Muscle layer of duodenum (tissue), 2 donors: Measurements from ENCODE around the gene ROR1.

Source experiments
- H3K27ac ChIP-seq: one replicate; pipeline ENCODE4 v1.7.0; 2013; ENCODE audit warnings: mild to moderate bottlenecking, low read length
- H3K27me3 ChIP-seq: one replicate; pipeline ENCODE4 v1.7.0; 2013; ENCODE audit warnings: low read depth, mild to moderate bottlenecking, control low read depth, low read length
- H3K36me3 ChIP-seq, 2 donors: one replicate each; pipeline ENCODE4 v1.7.0; 2013; ENCODE audit warnings: low read length in 2 of 2, control low read depth in 1 of 2, mild to moderate bottlenecking in 1 of 2; ENCODE audit not compliant: insufficient read depth in 2 of 2, control insufficient read depth in 1 of 2
- H3K4me1 ChIP-seq, 2 donors: one replicate each; pipeline ENCODE4 v1.7.0; 2013; ENCODE audit warnings: low read length in 2 of 2, mild to moderate bottlenecking in 2 of 2, control low read depth in 1 of 2, moderate library complexity in 1 of 2; ENCODE audit not compliant: insufficient read depth in 2 of 2, control insufficient read depth in 1 of 2
- H3K4me3 ChIP-seq, 2 donors: one replicate each; pipeline ENCODE4 v1.7.0; 2013; ENCODE audit warnings: low read length in 2 of 2, low read depth in 1 of 2, mild to moderate bottlenecking in 1 of 2
- H3K9me3 ChIP-seq, 2 donors: one replicate each; pipeline ENCODE4 v1.7.0; 2013; ENCODE audit warnings: low read length in 2 of 2, control low read depth in 1 of 2, mild to moderate bottlenecking in 1 of 2; ENCODE audit not compliant: control insufficient read depth in 1 of 2
- donor health status: healthy.

Gene ROR1

DNA sequence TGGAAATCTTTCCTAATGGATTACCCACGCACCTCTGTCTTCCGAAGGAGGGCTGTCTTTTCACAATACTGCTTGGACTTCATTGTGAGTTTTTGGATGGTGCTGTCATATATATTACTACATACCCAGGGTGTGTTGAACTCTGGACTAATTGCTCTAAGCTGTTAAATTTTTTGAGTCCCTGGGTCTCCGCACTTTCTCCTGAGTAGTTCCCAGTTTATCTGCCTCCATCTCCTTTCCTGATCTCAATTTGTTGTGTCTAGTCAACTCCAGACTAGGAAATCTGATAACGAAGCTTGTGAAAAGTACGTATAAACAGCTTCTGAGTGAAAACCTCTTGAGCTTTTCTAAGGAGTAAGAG, 211.1 kb downstream of the ROR1 start:
- H3K36me3 ChIP-seq, result no peaks in the 10 kb centered on the region
- H3K27ac ChIP-seq, result no peak overlapping the region
- H3K27me3 ChIP-seq, result no peaks in the 10 kb centered on the region
- H3K4me3 ChIP-seq, result no peak overlapping the region
- no peaks in the 10 kb centered on the region for H3K9me3 ChIP-seq
- peaks cover 0 to 8% of the 10 kb centered on the region in 2 donors for H3K4me1 ChIP-seq

GRCh38 chr1:63987014-63987627, 213.3 kb downstream of the ROR1 start:
- Histone ChIP-seq H3K9me3 (no peaks in the 10 kb centered on the region), H3K4me3 (no peak overlapping the region), H3K4me1 (peaks cover 0 to 8% of the 10 kb centered on the region in 2 donors), H3K27ac (no peak overlapping the region), H3K36me3 (no peaks in the 10 kb centered on the region), H3K27me3 (no peaks in the 10 kb centered on the region)

DNA sequence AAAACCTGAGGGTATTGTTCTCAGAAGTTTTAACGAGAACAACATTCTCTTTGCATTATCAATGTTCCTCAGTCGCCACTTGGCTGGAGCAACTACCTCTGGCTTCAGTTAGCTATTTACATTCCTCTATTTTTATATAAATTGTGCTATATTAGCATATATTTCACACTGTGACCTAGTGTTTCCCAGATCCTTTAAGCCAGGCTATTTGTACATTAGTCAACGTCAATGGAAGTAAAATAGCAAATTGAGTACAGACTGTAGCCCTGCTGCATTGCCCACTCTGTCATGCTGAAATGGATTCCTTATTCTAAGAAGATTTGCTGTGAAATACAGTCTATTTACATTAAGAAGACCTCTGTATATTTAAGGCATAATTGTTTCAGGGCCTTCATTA, 213.8 kb downstream of the ROR1 start:
- Histone ChIP-seq H3K27ac (no peak overlapping the region), H3K9me3 (no peaks in the 10 kb centered on the region), H3K4me3 (no peak overlapping the region), H3K27me3 (no peaks in the 10 kb centered on the region), H3K36me3 (no peaks in the 10 kb centered on the region), H3K4me1 (peaks cover 0 to 8% of the 10 kb centered on the region in 2 donors)

- no peak overlapping the region for H3K4me3 ChIP-seq
- no peaks in the 10 kb centered on the region for H3K27me3 ChIP-seq
- no peaks in the 10 kb centered on the region for H3K9me3 ChIP-seq
- H3K27ac ChIP-seq, result no peak overlapping the region
- no peaks in the 10 kb centered on the region for H3K36me3 ChIP-seq
- peaks cover 0 to 6% of the 10 kb centered on the region in 2 donors for H3K4me1 ChIP-seq
Measured at GRCh38 chr1:63988941-63989340, 215.1 kb downstream of the ROR1 start.

- Histone ChIP-seq H3K4me3 (no peak overlapping the region), H3K27ac (no peak overlapping the region), H3K9me3 (no peaks in the 10 kb centered on the region), H3K36me3 (no peaks in the 10 kb centered on the region), H3K4me1 (no peaks in the 10 kb centered on the region), H3K27me3 (no peaks in the 10 kb centered on the region)
Measured at GRCh38 chr1:63991685-63992084, 217.9 kb downstream of the ROR1 start.

GRCh38 chr1:64000021-64000420, 226.2 kb downstream of the ROR1 start:
- H3K36me3 ChIP-seq, result no peaks in the 10 kb centered on the region
- H3K27me3 ChIP-seq, result no peaks in the 10 kb centered on the region
- no peak overlapping the region for H3K4me3 ChIP-seq
- H3K4me1 ChIP-seq, result no peaks in the 10 kb centered on the region
- H3K27ac ChIP-seq, result no peak overlapping the region
- H3K9me3 ChIP-seq, result no peaks in the 10 kb centered on the region

- no peak overlapping the region for H3K27ac ChIP-seq
- H3K9me3 ChIP-seq, result no peaks in the 10 kb centered on the region
- H3K4me1 ChIP-seq, result no peaks in the 10 kb centered on the region
- H3K36me3 ChIP-seq, result no peaks in the 10 kb centered on the region
- no peak overlapping the region for H3K4me3 ChIP-seq
- no peaks in the 10 kb centered on the region for H3K27me3 ChIP-seq
Measured at GRCh38 chr1:64001038-64001437, 227.2 kb downstream of the ROR1 start.

DNA sequence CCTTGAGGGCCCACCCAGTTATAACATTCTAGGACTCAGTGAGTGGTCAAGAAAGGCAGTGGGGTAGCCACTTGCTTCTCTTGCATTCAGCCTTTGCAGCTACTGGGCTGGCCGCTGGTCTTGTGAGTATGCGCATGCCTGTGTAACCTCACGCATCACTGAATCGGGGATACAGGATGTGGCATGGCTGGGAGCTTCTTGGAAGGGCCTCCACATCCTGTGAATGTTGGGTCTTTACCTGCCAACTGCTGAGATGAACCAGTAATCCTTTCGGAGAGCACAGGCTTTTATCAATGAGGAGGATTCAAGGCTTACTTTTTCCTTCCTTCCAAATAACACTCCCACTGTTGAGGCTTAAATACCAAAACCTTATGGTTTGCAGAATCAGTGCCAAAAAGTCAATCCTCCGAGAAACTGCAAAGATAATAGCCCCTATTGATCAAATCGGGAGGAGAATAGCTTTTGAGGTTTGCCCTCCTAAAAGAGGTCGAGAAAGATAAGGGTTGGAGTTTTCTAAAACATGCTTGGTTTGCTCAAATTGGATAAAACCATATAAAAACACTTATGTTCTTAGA, 230.7 kb downstream of the ROR1 start:
- no peaks in the 10 kb centered on the region for H3K4me1 ChIP-seq
- no peaks in the 10 kb centered on the region for H3K27me3 ChIP-seq
- no peaks in the 10 kb centered on the region for H3K36me3 ChIP-seq
- H3K9me3 ChIP-seq, result no peaks in the 10 kb centered on the region
- no peak overlapping the region for H3K4me3 ChIP-seq
- no peak overlapping the region for H3K27ac ChIP-seq

GRCh38 chr1:64005801-64006200, 232.0 kb downstream of the ROR1 start:
- Histone ChIP-seq H3K4me3 (no peak overlapping the region), H3K27ac (no peak overlapping the region), H3K4me1 (no peaks in the 10 kb centered on the region), H3K9me3 (no peaks in the 10 kb centered on the region), H3K27me3 (no peaks in the 10 kb centered on the region), H3K36me3 (no peaks in the 10 kb centered on the region)

GRCh38 chr1:64006276-64007051, 232.6 kb downstream of the ROR1 start:
- no peaks in the 10 kb centered on the region for H3K9me3 ChIP-seq
- H3K27me3 ChIP-seq, result no peaks in the 10 kb centered on the region
- no peaks in the 10 kb centered on the region for H3K4me1 ChIP-seq
- H3K36me3 ChIP-seq, result no peaks in the 10 kb centered on the region
- no peak overlapping the region for H3K27ac ChIP-seq
- H3K4me3 ChIP-seq, result no peak overlapping the region

DNA sequence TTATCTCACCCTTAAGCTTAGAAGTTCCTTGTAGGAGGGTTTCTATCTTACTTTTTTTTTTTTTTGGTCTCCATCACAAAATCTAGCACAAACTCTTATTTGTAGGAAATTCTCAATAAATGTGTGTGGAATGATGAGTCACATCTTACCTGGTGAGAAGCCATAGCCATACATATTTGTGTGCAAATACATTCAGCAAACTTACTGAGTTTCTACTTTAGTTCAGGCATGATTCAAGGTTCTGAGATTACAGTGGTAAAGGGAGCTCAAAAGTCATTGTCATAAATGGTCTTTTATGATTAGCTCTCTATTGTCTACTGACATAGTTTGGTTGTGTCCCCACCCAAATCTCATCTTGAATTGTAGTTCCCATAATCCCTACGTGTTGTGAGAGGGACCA, 236.5 kb downstream of the ROR1 start:
- Histone ChIP-seq H3K36me3 (peaks cover 0 to 3% of the 10 kb centered on the region in 2 donors), H3K4me1 (no peaks in the 10 kb centered on the region), H3K27me3 (no peaks in the 10 kb centered on the region), H3K4me3 (no peak overlapping the region), H3K9me3 (no peaks in the 10 kb centered on the region), H3K27ac (no peak overlapping the region)
